HG03442 (cell line): ENCODE measurements around the gene KPTN.
"Not testable (repeated sequence)": the region's sequence is repeated elsewhere in the genome, so short reads cannot be mapped to it uniquely, and the experiment has no call there.

Source experiments
- ATAC-seq: cut with Tn5 transposase; IDR thresholded peaks from one replicate; pipeline ENCODE4 v1.9.1; 2021; ENCODE audit warnings: mild to moderate bottlenecking, moderate library complexity; ENCODE audit not compliant: unreplicated experiment

The KPTN gene

DNA sequence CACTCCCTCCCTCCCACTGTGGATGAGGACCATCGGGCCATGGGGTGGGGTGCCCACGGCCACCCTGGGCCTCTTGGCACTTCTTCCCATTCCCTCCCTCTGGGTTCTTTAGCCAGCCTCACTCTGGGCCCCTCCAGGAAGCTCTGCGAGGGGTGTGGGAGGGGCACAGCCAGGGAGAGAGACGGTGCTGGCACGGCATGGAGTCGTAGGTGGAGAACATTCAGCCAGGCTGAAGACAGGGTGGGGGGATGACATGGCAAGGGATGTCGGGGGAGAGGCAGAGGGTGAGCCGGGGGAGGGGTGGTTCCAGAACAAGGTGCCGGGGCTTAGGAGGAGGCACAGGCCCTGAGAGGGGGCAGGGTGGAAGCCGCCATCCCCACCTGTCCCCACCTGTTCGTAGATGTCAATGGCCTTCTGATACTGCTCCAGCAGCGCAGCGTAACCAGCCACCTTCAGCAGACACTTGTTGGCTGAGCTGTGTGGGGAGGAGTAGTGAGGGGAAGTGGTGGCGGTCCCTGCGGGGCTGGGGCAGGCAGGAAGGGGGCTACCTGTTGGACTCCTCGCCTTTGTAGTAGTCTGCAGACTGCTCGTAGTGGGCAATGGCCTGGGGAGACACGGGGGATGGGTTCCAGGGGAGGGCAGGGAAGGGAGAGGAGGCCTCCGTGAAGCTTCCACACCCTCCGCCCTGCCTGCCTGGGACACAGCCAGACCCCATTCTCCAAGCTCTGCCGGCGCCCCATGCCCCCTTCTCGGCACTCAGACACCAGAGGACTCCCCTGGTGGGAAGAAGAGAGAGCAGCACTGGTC, 8.8 kb upstream of the KPTN start:
- no peak for ATAC-seq

DNA sequence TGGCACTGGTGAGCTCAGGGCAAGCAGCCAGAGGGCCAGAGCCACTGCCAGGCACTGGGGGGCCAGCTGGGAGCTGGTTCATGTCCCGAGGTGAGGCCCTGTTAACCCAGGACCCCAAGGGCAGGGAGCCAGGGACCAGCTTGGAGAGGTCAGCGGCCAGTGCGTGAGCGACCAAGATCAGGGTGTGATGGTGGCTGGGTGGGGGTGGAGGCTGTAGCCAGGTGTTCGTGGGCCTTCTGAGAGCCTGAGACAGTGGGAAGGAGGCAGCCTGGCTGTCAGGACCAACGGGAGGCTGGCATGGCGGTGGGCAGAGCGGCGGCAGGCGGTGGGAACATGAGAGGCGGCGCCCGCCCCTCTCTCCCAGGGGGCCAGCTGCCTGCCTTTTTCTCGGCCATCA, 8.1 kb upstream of the KPTN start:
- ATAC-seq, result no peak

DNA sequence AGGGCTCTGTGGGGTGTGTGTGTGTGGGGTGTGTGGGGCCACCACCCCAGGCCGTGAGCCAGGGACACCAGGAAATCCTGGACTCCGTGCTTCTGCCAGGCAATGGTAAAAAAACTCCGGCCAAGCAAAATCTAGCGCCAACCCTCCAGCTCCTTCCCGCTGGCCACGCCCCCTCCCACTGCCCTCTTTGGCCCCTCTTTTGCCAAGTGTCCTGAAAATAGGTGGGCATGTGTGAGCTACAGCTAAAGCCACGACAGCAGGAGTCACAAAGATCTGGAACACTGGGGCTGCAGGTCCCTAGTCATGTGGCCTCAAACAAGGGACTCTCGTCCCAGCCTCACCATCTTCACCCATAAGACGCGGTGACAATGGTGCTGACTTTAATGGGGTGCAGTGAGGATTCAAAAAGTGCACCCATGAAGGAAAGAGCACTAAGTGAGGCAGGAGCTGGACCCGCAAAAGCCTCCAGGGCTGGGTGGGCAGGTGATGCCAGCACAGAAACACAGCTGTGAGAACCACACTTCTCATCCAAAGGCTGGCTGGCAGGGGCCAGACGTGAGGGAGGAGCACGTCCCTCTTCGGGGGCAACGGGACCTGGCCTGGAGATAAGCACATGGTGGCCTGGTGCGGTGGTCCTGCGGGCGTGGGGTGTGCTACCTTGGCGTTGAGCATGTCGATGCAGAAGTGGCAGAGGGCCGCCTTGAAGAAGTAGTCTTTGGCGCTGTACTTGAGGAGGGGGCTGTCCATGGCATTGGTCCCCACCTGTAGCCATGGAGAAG, 7.5 kb upstream of the KPTN start:
- ATAC-seq, result no peak

DNA sequence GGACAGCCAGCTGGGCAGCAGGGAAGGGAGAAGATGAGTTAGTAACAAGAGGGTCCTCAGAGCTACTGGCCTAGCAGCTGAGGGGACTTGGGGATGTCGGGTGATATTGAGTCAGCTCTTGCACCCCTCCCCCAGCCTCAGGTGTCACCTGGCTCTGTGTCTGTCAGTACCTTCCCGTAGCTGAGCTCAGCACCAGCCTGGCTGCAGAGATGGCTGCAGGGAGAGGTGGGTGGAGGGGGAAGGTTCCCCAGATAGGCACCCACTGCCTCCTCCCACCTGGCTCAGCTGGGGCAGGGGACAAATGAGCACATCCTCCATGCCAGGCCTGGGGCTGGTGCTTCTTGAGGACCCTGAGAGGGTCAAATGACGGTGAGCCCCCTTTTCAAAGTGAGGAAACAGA, 6.8 kb upstream of the KPTN start:
- no peak for ATAC-seq

DNA sequence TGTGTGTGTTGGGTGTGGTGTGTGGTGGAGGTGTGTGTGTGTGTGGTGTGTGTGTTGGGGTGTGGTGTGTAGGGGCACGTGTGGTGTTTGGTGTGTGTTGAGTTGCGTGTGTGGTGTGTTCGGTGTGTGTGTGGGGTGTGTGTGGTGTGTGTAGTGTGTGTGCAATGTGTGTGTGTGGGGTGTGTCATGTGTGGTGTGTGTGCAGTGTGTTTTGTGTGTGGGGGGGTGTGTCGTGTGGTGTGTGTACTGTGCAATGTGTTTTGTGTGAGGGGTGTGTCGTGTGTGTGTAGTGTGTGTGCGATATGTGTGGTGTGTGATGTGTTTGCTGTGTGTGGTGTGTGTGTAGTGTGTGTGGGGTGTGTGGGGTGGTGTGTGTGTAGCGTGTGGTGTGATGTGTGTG, 6.0 kb upstream of the KPTN start:
- ATAC-seq, result no peak

DNA sequence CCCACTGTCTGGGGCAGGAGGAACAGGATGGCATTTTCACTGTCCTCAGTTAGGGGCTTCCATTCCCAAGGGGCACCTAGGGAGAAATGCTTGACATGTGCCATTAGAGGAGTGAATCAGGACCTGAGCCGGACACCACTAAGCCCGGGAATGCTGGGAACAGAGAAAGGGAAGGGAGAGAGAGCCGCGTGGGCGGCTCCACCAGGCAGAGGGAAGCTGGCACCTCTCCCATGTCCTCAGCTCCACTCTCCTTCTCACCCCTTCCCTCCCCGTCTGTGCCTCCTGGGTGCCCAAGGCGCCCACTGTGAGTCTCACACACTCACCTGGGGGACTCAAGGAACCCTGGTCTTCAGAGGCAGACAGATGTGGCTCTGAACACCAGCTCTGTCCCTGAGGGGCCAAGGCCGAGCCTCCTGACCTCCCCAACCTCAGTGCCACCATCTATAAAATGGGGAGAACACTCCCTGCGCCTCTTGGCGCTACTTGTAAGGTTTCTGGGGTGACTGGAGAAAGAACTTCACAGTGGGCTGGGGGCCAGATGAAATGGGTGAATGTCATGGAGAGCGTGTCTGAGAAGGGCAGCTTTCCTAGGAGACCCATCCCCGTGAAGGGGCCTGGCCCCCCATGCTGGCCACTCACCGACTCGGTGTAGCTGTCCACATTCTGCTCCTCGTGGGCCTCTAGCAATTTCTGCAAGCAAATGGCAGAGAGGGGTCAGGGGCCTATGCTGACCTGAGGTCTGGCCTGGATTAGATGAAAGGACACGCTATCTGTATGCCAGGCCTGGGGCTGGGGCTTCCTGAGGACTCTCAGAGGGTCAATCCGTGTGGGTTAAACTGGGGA, 5.3 kb upstream of the KPTN start:
- no peak for ATAC-seq

DNA sequence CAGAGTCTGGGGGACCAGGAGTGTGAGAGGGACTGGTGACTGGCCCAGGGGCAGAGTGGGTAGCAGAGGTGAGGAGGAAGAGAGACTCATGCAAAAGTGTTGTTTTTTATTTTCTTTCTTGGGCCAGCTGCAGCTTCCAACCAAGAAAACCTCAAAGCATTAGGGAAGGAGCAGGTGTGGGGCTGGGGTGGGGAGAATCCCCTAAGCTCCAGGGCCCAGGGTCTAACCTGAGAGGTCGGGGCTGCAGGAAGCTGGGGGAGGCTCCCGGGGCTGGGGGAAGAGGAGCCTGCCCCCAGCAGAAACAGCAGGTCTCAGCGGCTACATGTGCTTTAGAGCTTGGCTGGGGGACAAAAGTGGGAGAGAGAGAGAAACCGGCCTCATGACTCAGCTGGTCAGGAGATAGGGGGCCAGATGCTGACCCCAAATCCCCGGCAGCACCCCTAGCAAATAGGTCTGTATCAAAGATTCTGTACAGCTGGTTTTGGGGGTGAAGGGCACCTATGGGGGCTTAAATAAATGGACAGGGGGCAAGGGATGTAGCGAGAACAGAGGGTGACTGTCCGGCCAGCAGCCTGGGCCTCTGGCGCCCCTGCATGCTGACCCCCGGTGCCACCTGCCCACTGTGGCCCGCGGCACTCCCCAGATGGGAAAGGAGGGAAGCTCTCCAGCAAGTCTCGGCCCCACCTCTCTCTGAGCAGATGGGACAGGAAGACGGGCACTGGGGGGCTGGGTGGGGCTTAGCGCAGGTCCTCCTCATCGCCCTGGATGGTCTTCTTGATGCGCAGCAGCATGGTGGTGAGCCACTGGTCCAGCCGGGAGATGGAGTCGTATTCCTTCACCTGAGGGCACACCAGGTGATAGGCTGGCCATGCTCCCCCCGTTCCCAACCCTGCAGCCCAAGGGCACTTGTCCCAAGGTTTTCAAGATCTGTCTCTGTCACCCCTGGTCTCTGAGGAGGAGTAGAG, 3.8 kb upstream of the KPTN start:
- ATAC-seq, result no peak

DNA sequence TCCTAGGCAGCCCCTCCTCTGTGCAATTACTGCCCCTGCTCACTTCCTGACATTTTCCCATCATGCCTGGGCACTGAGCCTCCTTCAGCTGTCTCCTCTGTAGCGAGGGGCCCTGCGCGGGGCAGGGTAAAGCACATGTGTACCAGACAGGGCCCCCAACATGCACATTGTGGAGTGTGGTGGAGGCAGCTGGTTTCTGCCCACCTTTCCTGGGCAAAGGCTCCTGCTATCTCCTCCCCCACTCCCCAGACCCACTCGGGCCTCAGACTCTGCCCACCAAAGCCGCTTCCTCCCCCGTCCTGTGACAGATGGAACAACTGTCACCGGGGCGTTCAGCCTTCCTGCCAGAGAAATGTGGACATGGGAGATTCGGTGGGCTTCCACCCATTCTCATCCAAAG, 2.9 kb upstream of the KPTN start:
- no peak for ATAC-seq

DNA sequence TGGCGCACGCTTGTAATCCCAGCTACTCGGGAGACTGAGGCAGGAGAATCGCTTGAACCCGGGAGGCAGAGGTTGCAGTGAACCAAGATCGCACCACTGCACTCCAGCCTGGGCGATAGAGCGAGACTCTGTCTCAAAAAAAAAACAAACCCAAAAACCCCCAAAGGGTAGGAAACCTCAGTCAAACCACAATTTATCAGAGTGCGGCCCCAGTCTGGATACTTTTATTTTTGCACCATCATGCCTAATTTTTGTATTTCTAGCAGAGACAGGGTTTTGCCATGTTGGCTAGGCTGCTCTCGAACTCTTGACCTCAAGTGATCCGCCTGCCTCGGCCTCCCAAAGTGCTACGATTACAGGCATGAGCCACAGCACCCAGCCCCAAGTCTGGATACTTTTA, 2.2 kb upstream of the KPTN start:
- not testable (repeated sequence) for ATAC-seq

DNA sequence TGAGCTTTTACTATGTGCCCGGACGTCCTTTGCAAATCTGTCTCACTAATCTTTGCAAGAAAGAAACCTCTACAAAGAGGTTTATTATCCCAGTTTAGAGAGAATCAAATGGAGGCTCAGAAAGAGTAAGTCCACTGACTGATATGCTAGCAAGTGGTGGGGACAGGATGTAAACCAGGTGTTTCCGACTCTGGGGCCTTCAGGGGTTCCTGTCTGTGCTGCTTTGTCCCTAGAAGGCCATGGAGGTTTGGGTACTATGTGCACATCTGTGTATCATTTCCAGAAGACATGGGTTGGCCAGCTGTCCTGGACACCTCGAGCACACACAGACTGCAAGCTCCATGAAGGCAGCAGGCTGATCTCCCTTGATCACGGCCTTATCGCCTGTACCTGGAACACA, 1.2 kb upstream of the KPTN start:
- ATAC-seq, result no peak

DNA sequence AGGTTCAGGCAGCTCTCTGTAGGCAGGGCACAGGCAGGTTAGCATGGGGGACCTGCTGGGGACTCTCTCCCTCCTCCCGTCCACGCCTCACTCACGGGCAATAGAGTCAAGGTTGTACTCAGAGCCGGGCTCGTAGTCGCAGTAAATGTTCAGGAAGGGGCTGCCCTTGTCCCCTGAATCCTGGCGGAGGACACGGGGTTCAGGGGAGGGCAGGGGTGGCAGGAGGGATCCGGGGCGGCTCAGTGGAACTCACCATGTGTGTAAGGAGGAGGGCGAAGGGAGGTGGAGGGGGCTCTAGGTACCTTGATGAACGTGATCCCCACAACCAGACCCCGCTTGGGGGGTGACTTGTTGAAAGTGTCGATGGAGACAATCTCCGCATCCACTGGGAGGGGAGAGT, 819 bp downstream of the KPTN start:
- ATAC-seq, result no peak

DNA sequence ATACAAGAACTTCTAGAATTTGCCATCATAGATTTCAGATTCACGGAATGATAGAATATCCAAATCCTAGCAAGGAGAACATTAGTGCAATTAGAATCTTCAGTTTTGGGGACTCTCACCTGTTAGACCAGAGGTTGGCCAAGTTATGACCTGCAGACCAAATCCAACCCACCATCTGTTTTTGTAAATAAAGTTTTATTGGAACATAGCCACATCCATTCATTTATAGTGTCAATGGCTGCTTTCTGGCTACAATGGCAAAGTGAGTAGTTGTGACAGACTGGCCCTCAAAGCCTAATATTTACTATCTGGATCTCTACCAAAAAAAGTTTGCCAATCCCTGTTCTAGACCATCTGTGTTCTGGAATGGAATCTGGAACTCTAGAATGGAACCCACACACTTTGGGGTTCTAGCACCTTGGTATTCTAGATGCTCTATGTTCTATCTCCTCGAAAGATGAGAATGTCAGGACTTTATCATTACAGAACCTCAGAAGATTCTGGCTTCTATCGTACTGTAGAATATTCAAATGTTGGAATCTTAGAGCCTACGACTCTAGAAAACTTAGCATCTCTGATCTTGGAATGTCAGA, 2.5 kb downstream of the KPTN start:
- ATAC-seq, result no peak

DNA sequence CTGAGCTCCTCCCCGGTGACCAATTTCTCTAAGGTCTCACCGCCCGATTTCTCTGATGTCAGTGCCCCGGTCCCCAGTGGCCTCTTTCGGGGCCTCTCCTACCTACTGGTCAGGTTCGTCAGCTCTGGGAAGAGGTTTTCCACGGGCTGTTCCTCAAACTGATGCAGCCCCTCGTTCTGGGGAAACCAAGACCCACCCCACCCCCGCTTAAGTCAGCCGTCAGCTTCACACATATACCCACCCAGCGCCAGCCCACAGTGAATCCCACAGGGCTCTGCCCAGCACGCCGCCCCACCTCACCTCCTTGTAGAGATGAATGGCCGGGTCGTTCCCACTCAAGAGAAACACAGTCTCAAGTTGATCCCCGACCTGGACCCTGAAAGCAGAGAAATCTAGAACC, 3.4 kb downstream of the KPTN start:
- no peak for ATAC-seq

DNA sequence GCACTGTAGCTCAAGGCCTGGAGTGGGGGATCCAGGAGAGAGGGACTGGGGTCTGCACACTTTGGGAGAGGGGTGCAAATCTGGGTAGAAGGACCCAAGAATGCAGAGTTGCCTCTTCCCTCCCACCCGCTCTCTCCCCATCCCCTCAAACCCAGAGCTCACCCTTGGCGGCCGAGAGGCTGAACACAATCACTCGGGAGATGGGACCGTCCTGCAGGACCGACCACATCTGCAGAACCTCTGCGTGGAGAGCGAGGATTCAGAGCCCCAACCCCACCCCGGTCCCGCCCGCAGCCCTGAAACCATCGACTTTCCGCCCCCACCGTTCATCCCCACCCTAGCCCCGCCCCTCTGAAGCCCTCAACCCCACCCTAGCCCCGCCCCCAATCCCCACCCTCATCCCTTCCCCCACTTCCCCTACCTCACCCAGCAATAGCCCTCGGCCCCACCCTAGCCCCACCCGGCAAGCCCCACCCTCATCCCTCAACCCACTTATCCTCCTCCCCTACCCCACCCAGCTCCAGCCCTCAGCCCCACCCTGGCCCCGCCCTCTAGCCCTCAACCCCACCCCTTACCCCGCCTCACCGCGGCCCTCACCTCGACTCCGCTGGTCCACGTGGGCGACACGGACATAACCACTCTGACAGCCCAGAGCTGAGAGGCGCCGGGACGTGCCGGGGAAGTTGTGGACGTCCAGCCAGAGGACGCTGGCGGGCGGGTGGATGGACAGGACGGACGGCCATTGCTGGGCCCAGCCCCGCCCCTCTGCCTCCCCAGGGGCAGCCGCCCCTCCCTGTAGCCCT, 4.1 kb downstream of the KPTN start:
- no peak for ATAC-seq

DNA sequence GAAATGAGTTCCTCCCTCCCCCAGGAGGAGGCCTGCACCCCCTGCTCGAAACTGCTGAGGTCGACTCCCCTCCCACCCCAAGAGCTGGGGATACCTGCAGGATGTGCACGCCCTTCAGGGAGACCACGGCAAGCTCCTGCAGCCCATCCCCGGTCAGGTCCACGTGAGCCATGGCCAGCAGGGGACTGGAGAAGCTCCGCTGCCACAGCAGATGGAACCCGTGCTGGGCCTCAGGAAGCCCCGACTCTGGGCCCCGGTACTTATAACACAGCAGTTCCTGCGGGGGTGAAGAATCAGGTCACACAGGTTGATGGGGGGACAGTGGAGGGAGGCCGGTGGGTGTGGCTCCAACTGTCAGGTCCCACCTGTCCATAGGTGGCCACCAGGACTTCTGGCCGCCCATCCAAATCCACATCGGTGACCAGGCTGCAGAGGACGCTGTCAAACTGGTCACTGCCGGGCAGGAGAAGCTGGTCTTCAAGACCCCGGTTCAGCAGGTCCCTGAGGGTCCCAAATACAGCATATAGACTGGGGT, 7.5 kb downstream of the KPTN start:
- ATAC-seq, result no peak

DNA sequence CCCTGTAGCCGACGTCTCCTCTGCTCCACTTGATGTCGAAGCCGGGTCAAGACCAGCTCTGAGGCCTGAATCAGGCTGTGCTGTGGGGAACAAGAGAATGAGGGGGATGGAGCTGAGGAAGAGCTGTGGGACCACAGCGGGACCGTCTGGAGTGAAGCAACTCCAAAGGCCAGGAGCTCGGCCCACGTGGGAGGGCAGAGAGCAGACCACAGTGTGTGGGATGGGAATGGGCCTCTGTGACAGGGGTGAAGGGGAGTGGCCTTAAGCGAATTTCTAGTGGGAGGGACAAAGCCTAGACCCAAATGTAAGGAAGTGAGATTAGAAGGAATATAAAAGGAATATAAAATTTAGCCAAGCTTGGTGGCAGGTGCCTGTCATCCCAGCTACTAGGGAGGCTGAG, 8.6 kb downstream of the KPTN start:
- no peak for ATAC-seq

DNA sequence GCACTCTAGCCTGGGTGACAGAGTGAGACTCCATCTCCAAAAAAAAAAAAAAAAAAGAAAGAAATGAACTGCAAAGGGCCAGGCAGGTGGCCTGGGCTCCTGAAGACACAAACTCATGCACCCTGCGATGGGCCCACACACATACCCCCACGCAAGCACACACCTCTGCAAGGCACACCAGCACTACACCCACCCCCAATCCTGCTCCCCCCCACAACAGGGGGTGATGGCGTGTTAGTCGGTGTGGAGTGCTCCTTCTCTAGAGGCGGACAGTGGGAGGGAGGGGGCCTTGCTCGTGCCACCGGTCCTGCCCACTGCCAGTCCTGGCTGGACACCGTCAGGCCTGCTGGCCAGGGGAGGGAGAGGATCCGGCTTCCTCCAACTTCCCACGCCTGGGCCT, 10.7 kb downstream of the KPTN start:
- no peak for ATAC-seq

DNA sequence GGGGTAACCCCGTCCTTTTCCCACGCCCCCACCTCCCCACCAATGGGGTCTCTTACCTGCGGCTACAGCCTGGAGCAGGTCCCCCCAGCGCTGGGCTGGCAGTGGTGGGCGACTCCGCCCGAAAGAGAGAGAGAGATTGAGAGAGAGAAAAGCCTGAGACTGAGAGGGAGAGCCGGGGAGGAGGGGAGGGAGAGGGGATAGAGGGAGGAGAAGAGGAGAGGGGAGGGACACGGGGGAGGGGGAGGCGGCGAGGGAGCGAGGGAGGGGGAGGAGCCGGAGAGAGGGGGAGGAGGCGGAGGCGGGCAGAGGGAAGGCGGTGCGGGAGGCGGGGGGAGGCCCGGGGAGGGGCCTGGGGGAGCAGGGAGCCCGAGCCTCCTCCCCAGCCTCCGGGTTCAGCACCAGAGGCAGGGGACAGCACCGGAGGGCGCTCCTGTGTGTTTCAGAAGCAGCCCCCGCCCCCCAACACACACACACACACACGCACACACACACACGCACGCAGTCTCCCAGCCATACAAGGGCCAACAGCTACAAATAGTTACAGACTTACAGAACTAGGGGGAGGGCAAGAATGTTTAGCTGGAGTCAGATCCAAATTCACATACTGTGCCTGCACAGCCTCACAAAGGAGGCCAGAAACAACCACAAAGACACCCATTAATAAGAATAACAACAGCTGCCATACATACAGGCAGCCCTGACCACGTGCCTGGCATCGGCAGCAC, 12.1 kb downstream of the KPTN start, which contains the start of gene SLC8A2:
Gene SLC8A2, minus strand, starts transcription at position 161 of the 725 bp plus-strand sequence. CDS start 5,490 bp downstream, outside the sequence.
- no peak for ATAC-seq
